GM12891 (cell line): ENCODE data around the gene PDP2.

Source experiments
- DNase-seq: peaks from one replicate; pipeline ENCODE4 v3.0.0; 2011; ENCODE audit warnings: low spot score; ENCODE audit not compliant: insufficient read length
- FAIRE-seq: peaks from 2 replicates; lab custom pipeline; 2011; peaks lifted over from hg19 to GRCh38; lab: Jason Lieb, UNC
- PAX5 ChIP-seq: IDR thresholded peaks from 2 replicates; pipeline ENCODE4 v1.6.1; 2011; ENCODE audit warnings: low read length, moderate library complexity, mild to moderate bottlenecking; ENCODE audit not compliant: insufficient read depth, severe bottlenecking
- POLR2A ChIP-seq: IDR thresholded peaks from 2 replicates; pipeline ENCODE4 v1.6.1; 2011; ENCODE audit warnings: low read depth, low read length, control low read depth
- POLR2AphosphoS5 ChIP-seq: IDR thresholded peaks from 2 replicates; pipeline ENCODE4 v1.6.1; 2011; ENCODE audit warnings: low read depth, low read length, control low read depth
- POU2F2 ChIP-seq: IDR thresholded peaks from 2 replicates; pipeline ENCODE4 v1.6.1; 2011; ENCODE audit warnings: low read depth, mild to moderate bottlenecking, control low read depth, low read length, moderate library complexity
- SPI1 ChIP-seq: IDR thresholded peaks from 2 replicates; pipeline ENCODE4 v1.6.1; 2011; ENCODE audit warnings: low read depth, low read length, control low read depth
- TAF1 ChIP-seq: IDR thresholded peaks from 2 replicates; pipeline ENCODE4 v1.6.1; 2011; ENCODE audit warnings: low read depth, low read length, control low read depth

Gene PDP2

GRCh38 chr16:66851166-66851964, 28.9 kb upstream of the PDP2 start:
- FAIRE-seq (no peak), DNase-seq (no peak)
- TF ChIP-seq POLR2A = no peak
- no peak for TF ChIP-seq TAF1
- TF ChIP-seq POU2F2 = no peak
- no peak for TF ChIP-seq SPI1
- no peak for TF ChIP-seq PAX5
- no peak for TF ChIP-seq POLR2AphosphoS5

GRCh38 chr16:66853261-66854139, 26.8 kb upstream of the PDP2 start:
- FAIRE-seq = no peak
- no peak for DNase-seq
- TF ChIP-seq POU2F2 (no peak), TAF1 (no peak), POLR2A (no peak), SPI1 (no peak), POLR2AphosphoS5 (no peak), PAX5 (no peak)

- DNase-seq (no peak), FAIRE-seq (no peak)
- TF ChIP-seq POU2F2 (no peak), POLR2A (no peak), SPI1 (no peak), PAX5 (no peak), POLR2AphosphoS5 (no peak), TAF1 (no peak)
Observed at GRCh38 chr16:66856184-66856730, 24.1 kb upstream of the PDP2 start.

GRCh38 chr16:66856801-66857200, 23.5 kb upstream of the PDP2 start:
- FAIRE-seq = no peak
- TF ChIP-seq TAF1 = no peak
- DNase-seq = no peak

GRCh38 chr16:66857437-66857836, 22.9 kb upstream of the PDP2 start:
- DNase-seq = no peak
- FAIRE-seq = no peak
- TF ChIP-seq POLR2A (no peak), SPI1 (no peak), PAX5 (no peak), POU2F2 (no peak), POLR2AphosphoS5 (no peak), TAF1 (no peak)

- FAIRE-seq (no peak), DNase-seq (no peak)
- TF ChIP-seq TAF1 (no peak), POLR2A (no peak)
Observed at GRCh38 chr16:66858740-66859396, 21.4 kb upstream of the PDP2 start.

- DNase-seq (no peak), FAIRE-seq (no peak)
- no peak for TF ChIP-seq PAX5
- TF ChIP-seq TAF1 = no peak
- peak; percentile 10; the same call in 1 of the 2 replicates for TF ChIP-seq SPI1
Observed at GRCh38 chr16:66859397-66860068, 20.8 kb upstream of the PDP2 start.

- FAIRE-seq = no peak
- no peak for DNase-seq
- TF ChIP-seq POLR2AphosphoS5 = no peak
- no peak for TF ChIP-seq POU2F2
- TF ChIP-seq PAX5 = no peak
- no peak for TF ChIP-seq POLR2A
- TF ChIP-seq SPI1 = no peak
- no peak for TF ChIP-seq TAF1
Observed at GRCh38 chr16:66862023-66862520, 18.2 kb upstream of the PDP2 start.
